Astrocyte of the cerebellum (primary cell): Measurements from ENCODE around the gene COQ4.

Source experiments
- DNase-seq: peaks from one replicate; pipeline ENCODE4 v3.0.0-alpha.2; 2011; ENCODE audit warnings: low read depth
- H3K4me3 ChIP-seq: 2 replicates; pipeline ENCODE4 v1.5.1; 2011; ENCODE audit warnings: mild to moderate bottlenecking, low read depth, low read length, moderate library complexity
- in situ Hi-C: cut with HindIII; loops from 2 replicates; pipeline ENCODE4 v1.10.0; 2017; ENCODE audit warnings: low sequenced_read_pairs
- TF ChIP-seq, protein P1 (sequence below): IDR thresholded peaks from 2 replicates; pipeline ENCODE4 v1.5.1; 2012; ENCODE audit warnings: low read length, low read depth, moderate library complexity, mild to moderate bottlenecking; ENCODE audit errors: missing control alignments

Gene COQ4

DNA sequence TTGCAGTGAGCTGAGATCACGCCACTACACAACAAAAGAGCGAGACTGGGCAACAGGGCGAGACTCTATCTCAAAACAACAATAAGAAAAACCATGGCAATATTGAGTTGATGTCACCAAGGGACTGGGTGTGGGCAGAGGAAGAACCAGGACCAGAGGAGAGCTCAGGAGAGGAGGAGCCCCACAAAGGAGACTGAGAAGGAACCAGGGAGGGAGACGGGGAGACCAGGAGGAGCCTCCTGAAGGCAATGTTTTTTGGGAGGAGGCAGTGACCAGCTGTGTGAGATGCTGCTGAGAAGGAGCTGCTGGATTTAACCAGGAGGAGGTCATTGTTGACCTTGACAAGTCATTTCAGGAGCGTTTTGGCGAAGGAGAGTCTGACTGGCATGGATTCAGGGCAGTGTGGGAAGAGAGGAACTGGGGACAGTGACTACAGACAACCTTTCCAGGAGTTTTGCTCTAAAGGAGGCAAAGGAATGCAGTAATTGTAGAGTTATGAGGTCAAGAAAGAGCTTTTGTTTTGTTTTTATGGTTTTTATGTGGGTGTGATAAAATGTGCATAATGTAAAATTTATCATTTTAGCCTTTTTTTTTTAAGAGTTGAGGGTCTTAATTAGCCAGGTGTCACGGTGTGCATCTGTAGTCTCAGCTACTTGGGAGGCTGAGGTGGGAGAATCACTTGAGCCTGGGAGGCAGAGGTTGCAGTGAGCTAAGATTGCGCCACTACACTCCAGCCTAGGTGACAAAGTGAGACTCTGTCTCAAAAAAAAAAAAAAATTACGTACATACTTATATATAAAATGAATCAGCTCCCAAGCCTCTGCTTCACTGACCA lies 18.3 kb upstream of the COQ4 start:
- in situ Hi-C loops, result no loop called here
- TF ChIP-seq, protein P1, sequence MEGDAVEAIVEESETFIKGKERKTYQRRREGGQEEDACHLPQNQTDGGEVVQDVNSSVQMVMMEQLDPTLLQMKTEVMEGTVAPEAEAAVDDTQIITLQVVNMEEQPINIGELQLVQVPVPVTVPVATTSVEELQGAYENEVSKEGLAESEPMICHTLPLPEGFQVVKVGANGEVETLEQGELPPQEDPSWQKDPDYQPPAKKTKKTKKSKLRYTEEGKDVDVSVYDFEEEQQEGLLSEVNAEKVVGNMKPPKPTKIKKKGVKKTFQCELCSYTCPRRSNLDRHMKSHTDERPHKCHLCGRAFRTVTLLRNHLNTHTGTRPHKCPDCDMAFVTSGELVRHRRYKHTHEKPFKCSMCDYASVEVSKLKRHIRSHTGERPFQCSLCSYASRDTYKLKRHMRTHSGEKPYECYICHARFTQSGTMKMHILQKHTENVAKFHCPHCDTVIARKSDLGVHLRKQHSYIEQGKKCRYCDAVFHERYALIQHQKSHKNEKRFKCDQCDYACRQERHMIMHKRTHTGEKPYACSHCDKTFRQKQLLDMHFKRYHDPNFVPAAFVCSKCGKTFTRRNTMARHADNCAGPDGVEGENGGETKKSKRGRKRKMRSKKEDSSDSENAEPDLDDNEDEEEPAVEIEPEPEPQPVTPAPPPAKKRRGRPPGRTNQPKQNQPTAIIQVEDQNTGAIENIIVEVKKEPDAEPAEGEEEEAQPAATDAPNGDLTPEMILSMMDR, result no peak
- no peak overlapping the region for H3K4me3 ChIP-seq
- DNase-seq, result no peak

DNA sequence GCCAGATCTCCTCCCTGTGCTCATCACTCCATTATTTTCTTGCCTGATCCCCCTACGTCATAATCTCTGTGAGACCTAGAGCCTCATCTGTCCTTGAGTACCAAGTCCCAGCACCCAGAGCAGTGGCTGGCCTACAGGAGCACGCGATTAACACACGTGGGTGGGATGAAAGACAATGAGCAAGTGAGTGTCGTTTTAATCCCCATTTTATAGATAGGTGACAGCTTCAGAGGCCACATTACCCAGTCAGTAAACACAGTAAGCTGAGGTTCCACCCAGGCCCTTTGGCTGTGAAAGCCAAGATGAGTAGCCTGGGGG lies 17.7 kb upstream of the COQ4 start:
- no peak overlapping the region for H3K4me3 ChIP-seq
- no peak for DNase-seq
- TF ChIP-seq, protein P1, result no peak
- in situ Hi-C loops, result no loop called here

DNA sequence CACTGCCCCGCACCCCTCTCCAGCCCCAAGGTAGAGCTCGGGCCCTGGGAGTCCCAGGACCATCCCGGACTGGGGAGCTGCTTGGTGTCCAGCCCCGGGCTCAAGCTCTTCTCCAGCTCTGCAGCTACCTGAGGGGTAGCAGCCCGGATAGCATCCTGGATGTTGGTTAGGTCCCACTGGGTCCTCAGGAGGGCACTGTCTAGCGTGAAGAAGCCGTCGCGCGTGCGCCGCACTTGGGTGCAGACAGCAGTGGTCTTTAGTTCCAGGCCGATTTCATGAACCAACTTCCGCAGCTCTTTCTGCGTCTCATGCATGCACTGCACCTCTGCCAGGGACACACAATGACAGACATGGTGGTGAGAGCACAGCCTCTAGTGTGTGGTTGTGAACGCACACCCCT lies 13.1 kb upstream of the COQ4 start:
- no peak for DNase-seq
- H3K4me3 ChIP-seq, result no peak overlapping the region
- TF ChIP-seq, protein P1, result no peak
- in situ Hi-C loops, result no loop called here

DNA sequence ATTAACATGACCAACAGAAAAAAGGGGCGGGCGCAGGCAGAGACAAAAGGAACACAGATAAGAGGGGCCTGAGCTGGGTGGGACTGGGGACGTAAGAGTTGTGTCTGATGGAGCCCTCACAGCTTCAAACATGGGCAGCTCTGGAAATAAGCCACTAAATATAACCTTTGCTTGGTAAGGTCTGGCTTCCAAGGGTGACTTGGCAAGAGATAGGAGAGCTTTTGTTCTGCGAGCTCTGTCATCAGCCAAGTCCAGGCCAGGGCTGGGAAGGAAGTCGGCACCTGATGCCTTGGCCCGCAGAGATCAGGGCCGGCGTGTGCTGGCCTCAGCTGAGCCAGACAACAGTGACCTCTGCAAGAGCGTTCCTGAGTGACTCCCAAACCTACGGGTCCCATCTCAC lies 12.2 kb upstream of the COQ4 start:
- TF ChIP-seq, protein P1, result no peak
- no peak overlapping the region for H3K4me3 ChIP-seq
- no peak for DNase-seq
- in situ Hi-C loops, result no loop called here

DNA sequence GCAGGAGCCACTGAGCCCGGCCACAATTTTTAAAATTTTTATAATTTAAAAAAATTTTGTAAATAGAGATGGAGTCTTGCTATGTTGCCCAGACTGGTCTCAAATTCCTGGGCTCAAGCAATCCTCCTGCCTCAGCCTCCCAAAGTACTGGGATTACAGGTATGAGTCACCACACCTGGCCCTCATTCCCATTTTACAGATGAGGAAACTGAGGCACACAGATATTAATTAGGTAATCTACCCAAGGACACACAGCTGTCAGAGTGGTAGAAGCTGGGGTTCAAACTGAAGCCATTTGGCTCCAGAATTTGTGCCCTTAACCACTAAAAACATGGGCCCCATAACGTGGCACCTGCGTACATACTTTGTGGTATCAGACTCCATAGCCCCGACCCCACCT lies 7.9 kb upstream of the COQ4 start:
- DNase-seq, result no peak
- in situ Hi-C loops, result no loop called here
- H3K4me3 ChIP-seq, result no peak overlapping the region
- TF ChIP-seq, protein P1, result no peak

DNA sequence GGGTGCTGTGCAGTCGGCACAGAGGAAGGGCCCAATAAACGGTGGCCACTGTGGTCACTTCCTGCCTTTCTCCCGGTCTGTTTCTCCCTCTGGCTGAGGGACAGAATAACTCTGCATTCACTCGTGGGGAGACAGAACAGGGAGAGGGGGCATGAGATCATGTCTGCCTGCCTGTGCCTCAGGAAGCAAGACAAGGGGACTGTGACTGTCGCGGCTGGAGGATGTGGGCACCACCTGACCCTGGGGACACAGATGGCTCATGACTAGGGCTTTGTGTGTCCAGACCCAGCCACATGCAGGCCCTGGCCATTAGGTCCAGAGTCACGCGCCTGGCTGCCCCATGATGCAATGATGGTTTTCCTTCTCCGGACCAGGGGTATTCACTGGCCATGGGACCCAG lies 6.2 kb upstream of the COQ4 start:
- in situ Hi-C loops, result no loop called here
- no peak for DNase-seq
- H3K4me3 ChIP-seq, result no peak overlapping the region
- TF ChIP-seq, protein P1, result no peak
